Measurements from ENCODE around the gene EHD3.

- TF ChIP-seq CTCF (IDR thresholded peaks at IDR 0.05; ENCODE audit: insufficient read depth, low read depth, low read length) (no peak), EZH2 (IDR thresholded peaks at IDR 0.05; ENCODE audit: insufficient read depth, low read length) (no peak)
These were observed 1.6 kb downstream of the EHD3 start for GRCh38 chr2:31235504-31235902.
